Activated T-helper 17 cell treated with anti-CD3 and anti-CD28 coated beads, Interleukin-2, amount 50 U/mL, for 72 hours (primary cell): ENCODE measurements around the gene FNDC4. TPM values are rescaled to one million over a fixed set of nuclear protein-coding genes. Genes with fewer than 3 reads are reported as not detected.
A peak's percentile ranks its signal among the peaks of the same experiment; 100 is the strongest.

Source experiments
- ATAC-seq: fragments of 150-1000 bp; cut with Tn5 transposase; replicated peaks from 2 replicates; pipeline ENCODE4 v1.10.0; 2021; ENCODE audit warnings: mild to moderate bottlenecking, moderate library complexity
- H3K27ac Mint-ChIP-seq: one replicate; pipeline ENCODE4 v1.8.0; 2022; ENCODE audit warnings: mixed read lengths
- H3K27me3 Mint-ChIP-seq: one replicate; pipeline ENCODE4 v1.8.0; 2022; ENCODE audit warnings: mixed read lengths
- H3K36me3 Mint-ChIP-seq: one replicate; pipeline ENCODE4 v1.8.0; 2022; ENCODE audit warnings: low read depth, mild to moderate bottlenecking, mixed read lengths
- H3K4me1 Mint-ChIP-seq: one replicate; pipeline ENCODE4 v1.8.0; 2022; ENCODE audit warnings: mixed read lengths
- H3K4me3 Mint-ChIP-seq: one replicate; pipeline ENCODE4 v1.8.0; 2022; ENCODE audit warnings: mild to moderate bottlenecking, mixed read lengths
- H3K9me3 Mint-ChIP-seq: one replicate; pipeline ENCODE4 v1.8.0; 2022; ENCODE audit warnings: mixed read lengths
- total RNA-seq, 2 donors: library from RNA; stranded (reverse); gene quantifications; one replicate each; pipeline ENCODE4 v1.2.3, GENCODE V29; 2022

FNDC4 gene
- total RNA-seq, 2 donors from 2014 or later = 0.21 TPM; not detected in 1

- H3K4me1 Mint-ChIP-seq = no peaks in the 10 kb centered on the region
- no peaks in the 10 kb centered on the region for H3K9me3 Mint-ChIP-seq
- no peak overlapping the region for H3K27ac Mint-ChIP-seq
- H3K4me3 Mint-ChIP-seq = no peak overlapping the region
- H3K36me3 Mint-ChIP-seq = no peaks in the 10 kb centered on the region
- ATAC-seq = no peak
- H3K27me3 Mint-ChIP-seq = peaks cover 18% of the 10 kb centered on the region
These were observed 7.1 kb upstream of the FNDC4 start for GRCh38 chr2:27502142-27502541.

GRCh38 chr2:27501042-27501441 is 6.0 kb upstream of the FNDC4 start:
- Mint-ChIP-seq H3K4me1 (no peaks in the 10 kb centered on the region), H3K36me3 (no peaks in the 10 kb centered on the region), H3K4me3 (no peak overlapping the region), H3K27me3 (peaks cover 26% of the 10 kb centered on the region), H3K27ac (no peak overlapping the region), H3K9me3 (no peaks in the 10 kb centered on the region)
- no peak for ATAC-seq

- ATAC-seq = no peak
- Mint-ChIP-seq H3K9me3 (no peaks in the 10 kb centered on the region), H3K4me3 (no peak overlapping the region), H3K36me3 (no peaks in the 10 kb centered on the region), H3K4me1 (no peaks in the 10 kb centered on the region), H3K27me3 (peaks cover 35% of the 10 kb centered on the region), H3K27ac (no peak overlapping the region)
These were observed 4.0 kb upstream of the FNDC4 start for GRCh38 chr2:27498975-27499374.

- Mint-ChIP-seq H3K4me3 (no peak overlapping the region), H3K27me3 (peaks cover 39% of the 10 kb centered on the region), H3K9me3 (no peaks in the 10 kb centered on the region), H3K27ac (no peak overlapping the region), H3K4me1 (no peaks in the 10 kb centered on the region), H3K36me3 (no peaks in the 10 kb centered on the region)
- no peak for ATAC-seq
These were observed 2.3 kb upstream of the FNDC4 start for GRCh38 chr2:27497288-27497627.

- no peak for ATAC-seq
- Mint-ChIP-seq H3K27me3 (peaks cover 39% of the 10 kb centered on the region), H3K4me3 (peak within 1 kb of the TSS; percentile 69), H3K36me3 (no peaks in the 10 kb centered on the region), H3K9me3 (no peaks in the 10 kb centered on the region), H3K27ac (no peak within 1 kb of the TSS), H3K4me1 (no peaks in the 10 kb centered on the region)
These were observed 1.6 kb upstream of the FNDC4 start, which contains the start of gene GCKR for GRCh38 chr2:27496357-27497287. TSS of gene GCKR (plus strand) at chr2:27496839. CDS start at chr2:27496905, 66 bp downstream.

GRCh38 chr2:27495840-27496356 is 898 bp upstream of the FNDC4 start:
- no peak for ATAC-seq
- Mint-ChIP-seq H3K4me1 (no peaks in the 10 kb centered on the region), H3K9me3 (no peaks in the 10 kb centered on the region), H3K27me3 (peaks cover 39% of the 10 kb centered on the region), H3K36me3 (no peaks in the 10 kb centered on the region), H3K4me3 (peak overlapping the region; percentile 69), H3K27ac (no peak overlapping the region)

GRCh38 chr2:27494284-27494943 is 586 bp downstream of the FNDC4 start:
- peaks cover 38% of the 10 kb centered on the region for H3K27me3 Mint-ChIP-seq
- ATAC-seq = no peak
- H3K4me1 Mint-ChIP-seq = peaks cover 8% of the 10 kb centered on the region
- H3K36me3 Mint-ChIP-seq = no peaks in the 10 kb centered on the region
- no peak overlapping the region for H3K27ac Mint-ChIP-seq
- no peaks in the 10 kb centered on the region for H3K9me3 Mint-ChIP-seq
- H3K4me3 Mint-ChIP-seq = peak overlapping the region; percentile 56

GRCh38 chr2:27493948-27494283 is 1.1 kb downstream of the FNDC4 start:
- Mint-ChIP-seq H3K27ac (no peak overlapping the region), H3K36me3 (no peaks in the 10 kb centered on the region), H3K4me3 (peak overlapping the region; percentile 56), H3K27me3 (peaks cover 35% of the 10 kb centered on the region), H3K4me1 (peaks cover 9% of the 10 kb centered on the region), H3K9me3 (no peaks in the 10 kb centered on the region)
- no peak for ATAC-seq

- Mint-ChIP-seq H3K27me3 (peaks cover 25% of the 10 kb centered on the region), H3K27ac (no peak overlapping the region), H3K36me3 (no peaks in the 10 kb centered on the region), H3K4me3 (no peak overlapping the region), H3K4me1 (peaks cover 9% of the 10 kb centered on the region), H3K9me3 (no peaks in the 10 kb centered on the region)
- ATAC-seq = no peak
These were observed 2.4 kb downstream of the FNDC4 start for GRCh38 chr2:27492557-27492956.

- Mint-ChIP-seq H3K36me3 (no peaks in the 10 kb centered on the region), H3K27me3 (peaks cover 4% of the 10 kb centered on the region), H3K27ac (peak within 1 kb of the TSS; percentile 94), H3K9me3 (no peaks in the 10 kb centered on the region), H3K4me3 (peak within 1 kb of the TSS; percentile 92), H3K4me1 (peaks cover 9% of the 10 kb centered on the region)
- peak; percentile 95 for ATAC-seq
These were observed 5.3 kb downstream of the FNDC4 start, which contains the start of gene IFT172 for GRCh38 chr2:27489498-27490397. TSS of gene IFT172 (minus strand) at chr2:27489743. CDS start at chr2:27489653, 90 bp downstream.

- no peaks in the 10 kb centered on the region for H3K36me3 Mint-ChIP-seq
- peaks cover 4% of the 10 kb centered on the region for H3K27me3 Mint-ChIP-seq
- H3K4me1 Mint-ChIP-seq = peaks cover 9% of the 10 kb centered on the region
- H3K9me3 Mint-ChIP-seq = no peaks in the 10 kb centered on the region
- ATAC-seq = no peak
- peak overlapping the region; percentile 94 for H3K27ac Mint-ChIP-seq
- peak overlapping the region; percentile 92 for H3K4me3 Mint-ChIP-seq
These were observed 5.9 kb downstream of the FNDC4 start for GRCh38 chr2:27489118-27489497.

- no peak overlapping the region for H3K4me3 Mint-ChIP-seq
- H3K27me3 Mint-ChIP-seq = no peaks in the 10 kb centered on the region
- peaks cover 12% of the 10 kb centered on the region for H3K36me3 Mint-ChIP-seq
- no peaks in the 10 kb centered on the region for H3K9me3 Mint-ChIP-seq
- ATAC-seq = no peak
- H3K27ac Mint-ChIP-seq = no peak overlapping the region
- H3K4me1 Mint-ChIP-seq = peaks cover 9% of the 10 kb centered on the region
These were observed 9.5 kb downstream of the FNDC4 start for GRCh38 chr2:27485496-27485895.

GRCh38 chr2:27471961-27472360 is 23.0 kb downstream of the FNDC4 start:
- Mint-ChIP-seq H3K27me3 (no peaks in the 10 kb centered on the region), H3K36me3 (peaks cover 24% of the 10 kb centered on the region), H3K4me1 (no peaks in the 10 kb centered on the region), H3K4me3 (no peak overlapping the region), H3K27ac (no peak overlapping the region), H3K9me3 (no peaks in the 10 kb centered on the region)
- ATAC-seq = no peak

- Mint-ChIP-seq H3K4me3 (no peak overlapping the region), H3K9me3 (no peaks in the 10 kb centered on the region), H3K27me3 (no peaks in the 10 kb centered on the region), H3K36me3 (no peaks in the 10 kb centered on the region), H3K27ac (no peak overlapping the region), H3K4me1 (no peaks in the 10 kb centered on the region)
- ATAC-seq = no peak
These were observed 30.6 kb downstream of the FNDC4 start for GRCh38 chr2:27464443-27464842.
